Astrocyte (in vitro differentiated cells and primary cell): ENCODE data around the gene CAMK2N1. TPM values are rescaled to one million over a fixed set of nuclear protein-coding genes. Genes with fewer than 3 reads are reported as not detected.

Source experiments
- DNase-seq: peaks from one replicate; pipeline ENCODE4 v3.0.0-alpha.2; 2010; ENCODE audit warnings: low read depth
- FAIRE-seq: peaks from 2 replicates; lab custom pipeline; 2011; peaks lifted over from hg19 to GRCh38; lab: Jason Lieb, UNC
- H2AFZ ChIP-seq: 2 replicates; pipeline ENCODE4 v1.6.0; 2012; ENCODE audit warnings: low read depth, low read length, inconsistent platforms
- H3K27ac ChIP-seq: 2 replicates; pipeline ENCODE4 v1.5.1; 2011; ENCODE audit warnings: low read depth, low read length, inconsistent platforms
- H3K27me3 ChIP-seq: 2 replicates; pipeline ENCODE4 v1.6.0; 2011; ENCODE audit warnings: low read length, inconsistent platforms; ENCODE audit not compliant: insufficient read depth
- H3K36me3 ChIP-seq: 2 replicates; pipeline ENCODE4 v1.5.1; 2011; ENCODE audit warnings: low read length, inconsistent platforms; ENCODE audit not compliant: insufficient read depth
- H3K4me1 ChIP-seq: 2 replicates; pipeline ENCODE4 v1.5.1; 2011; ENCODE audit warnings: low read length, inconsistent platforms; ENCODE audit not compliant: insufficient read depth
- H3K4me2 ChIP-seq: 2 replicates; pipeline ENCODE4 v1.6.0; 2012; ENCODE audit warnings: low read length, inconsistent platforms
- H3K4me3 ChIP-seq: 2 replicates; pipeline ENCODE4 v1.5.1; 2011; ENCODE audit warnings: low read depth, mild to moderate bottlenecking, low read length, inconsistent platforms; ENCODE audit not compliant: insufficient read depth
- H3K79me2 ChIP-seq: 2 replicates; pipeline ENCODE4 v1.6.0; 2012; ENCODE audit warnings: mild to moderate bottlenecking, low read length, inconsistent platforms; ENCODE audit not compliant: insufficient read depth
- H3K9ac ChIP-seq: 2 replicates; pipeline ENCODE4 v1.6.0; 2012; ENCODE audit warnings: mild to moderate bottlenecking, low read length, inconsistent platforms
- H3K9me3 ChIP-seq: 2 replicates; pipeline ENCODE4 v1.5.1; 2012; ENCODE audit warnings: low read depth, mild to moderate bottlenecking, low read length, inconsistent platforms; ENCODE audit not compliant: insufficient read depth
- H4K20me1 ChIP-seq: 2 replicates; pipeline ENCODE4 v1.6.0; 2012; ENCODE audit warnings: low read length, inconsistent platforms; ENCODE audit not compliant: insufficient read depth
- H3K27ac Mint-ChIP-seq: one replicate; pipeline ENCODE4 v1.8.0; 2021; ENCODE audit warnings: mild to moderate bottlenecking, mixed read lengths; ENCODE audit not compliant: unreplicated experiment
- H3K27me3 Mint-ChIP-seq: one replicate; pipeline ENCODE4 v1.8.0; 2021; ENCODE audit warnings: low read depth, mixed read lengths; ENCODE audit not compliant: unreplicated experiment
- H3K36me3 Mint-ChIP-seq: one replicate; pipeline ENCODE4 v1.8.0; 2021; ENCODE audit warnings: low read depth, mixed read lengths; ENCODE audit not compliant: unreplicated experiment
- H3K4me1 Mint-ChIP-seq: one replicate; pipeline ENCODE4 v1.8.0; 2021; ENCODE audit warnings: low read depth, mixed read lengths; ENCODE audit not compliant: unreplicated experiment
- H3K4me3 Mint-ChIP-seq: one replicate; pipeline ENCODE4 v1.8.0; 2021; ENCODE audit warnings: mild to moderate bottlenecking, moderate library complexity, mixed read lengths; ENCODE audit not compliant: unreplicated experiment
- H3K9me3 Mint-ChIP-seq: one replicate; pipeline ENCODE4 v1.8.0; 2021; ENCODE audit warnings: mild to moderate bottlenecking, mixed read lengths; ENCODE audit not compliant: unreplicated experiment
- EZH2 ChIP-seq: IDR thresholded peaks from 2 replicates; pipeline ENCODE4 v1.6.1; 2012; ENCODE audit warnings: mild to moderate bottlenecking, low read length, inconsistent platforms; ENCODE audit not compliant: insufficient read depth
- total RNA-seq: library from RNA; stranded (reverse); gene quantifications from 2 replicates; pipeline ENCODE4 v1.2.1, GENCODE V29; 2021
- TF ChIP-seq, protein P1 (sequence below): IDR thresholded peaks from 2 replicates; pipeline ENCODE4 v1.5.1; 2011; ENCODE audit warnings: low read depth, mild to moderate bottlenecking, inconsistent platforms, low read length, moderate library complexity; ENCODE audit not compliant: insufficient read depth

CAMK2N1 gene
- total RNA-seq, 1 donor from 2014 or later = 18.9 TPM

DNA sequence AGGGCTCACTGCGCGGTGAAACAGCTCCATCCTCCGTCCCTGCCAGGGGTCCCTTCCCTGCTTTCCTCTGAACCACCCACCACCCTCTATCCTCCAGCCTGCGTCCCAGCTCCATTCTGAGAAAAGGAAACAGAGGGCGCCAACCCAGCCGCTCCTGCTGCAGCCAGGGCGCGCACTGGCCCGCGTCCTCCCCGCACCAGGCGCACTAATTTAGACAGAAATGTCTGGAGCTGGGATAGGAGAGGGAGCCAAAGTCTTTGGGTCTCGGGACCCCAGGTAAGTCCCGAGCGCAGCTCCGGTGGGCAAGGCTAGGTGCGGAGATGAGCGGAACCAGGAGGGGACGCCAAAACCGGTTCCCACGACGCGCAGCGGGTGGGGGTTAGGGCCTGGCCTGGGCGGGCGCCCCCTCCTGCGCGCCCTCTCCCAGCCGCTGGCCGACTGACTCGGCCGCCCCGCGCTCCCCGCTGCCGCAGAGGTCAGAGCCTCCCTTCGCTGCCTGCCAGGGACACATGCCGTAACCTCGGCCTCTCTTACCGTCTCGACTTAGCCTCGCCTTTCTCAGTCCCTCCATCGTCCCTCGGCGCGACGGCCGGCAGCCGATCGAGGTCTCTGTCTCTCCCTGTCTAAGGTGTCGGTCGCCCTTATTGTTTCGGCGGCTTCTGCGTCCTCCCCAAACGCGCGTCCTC lies 2.0 kb downstream of the CAMK2N1 start:
- no peaks in the 10 kb centered on the region for H3K36me3 ChIP-seq
- peak overlapping the region; percentile 92 for H3K4me3 ChIP-seq
- peak overlapping the region; percentile 75 for H3K27ac Mint-ChIP-seq
- H3K9ac ChIP-seq = peak overlapping the region; percentile 95
- H3K4me2 ChIP-seq = peak overlapping the region; percentile 100
- H3K4me3 Mint-ChIP-seq = peak overlapping the region; percentile 91
- DNase-seq (peak; percentile 39), FAIRE-seq (no peak)
- no peaks in the 10 kb centered on the region for H3K9me3 Mint-ChIP-seq
- H3K79me2 ChIP-seq = peaks cover 26% of the 10 kb centered on the region
- H3K4me1 Mint-ChIP-seq = peaks cover 30% of the 10 kb centered on the region
- no peaks in the 10 kb centered on the region for H3K27me3 ChIP-seq
- peak overlapping the region; percentile 45 for H3K27ac ChIP-seq
- peaks cover 23% of the 10 kb centered on the region for H3K4me1 ChIP-seq
- H3K27me3 Mint-ChIP-seq = peaks cover 23% of the 10 kb centered on the region
- H3K36me3 Mint-ChIP-seq = no peaks in the 10 kb centered on the region
- peak overlapping the region; percentile 69 for H2AFZ ChIP-seq
- no peak for TF ChIP-seq EZH2
- TF ChIP-seq, protein P1, sequence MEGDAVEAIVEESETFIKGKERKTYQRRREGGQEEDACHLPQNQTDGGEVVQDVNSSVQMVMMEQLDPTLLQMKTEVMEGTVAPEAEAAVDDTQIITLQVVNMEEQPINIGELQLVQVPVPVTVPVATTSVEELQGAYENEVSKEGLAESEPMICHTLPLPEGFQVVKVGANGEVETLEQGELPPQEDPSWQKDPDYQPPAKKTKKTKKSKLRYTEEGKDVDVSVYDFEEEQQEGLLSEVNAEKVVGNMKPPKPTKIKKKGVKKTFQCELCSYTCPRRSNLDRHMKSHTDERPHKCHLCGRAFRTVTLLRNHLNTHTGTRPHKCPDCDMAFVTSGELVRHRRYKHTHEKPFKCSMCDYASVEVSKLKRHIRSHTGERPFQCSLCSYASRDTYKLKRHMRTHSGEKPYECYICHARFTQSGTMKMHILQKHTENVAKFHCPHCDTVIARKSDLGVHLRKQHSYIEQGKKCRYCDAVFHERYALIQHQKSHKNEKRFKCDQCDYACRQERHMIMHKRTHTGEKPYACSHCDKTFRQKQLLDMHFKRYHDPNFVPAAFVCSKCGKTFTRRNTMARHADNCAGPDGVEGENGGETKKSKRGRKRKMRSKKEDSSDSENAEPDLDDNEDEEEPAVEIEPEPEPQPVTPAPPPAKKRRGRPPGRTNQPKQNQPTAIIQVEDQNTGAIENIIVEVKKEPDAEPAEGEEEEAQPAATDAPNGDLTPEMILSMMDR = no peak
- peaks cover 46% of the 10 kb centered on the region for H4K20me1 ChIP-seq
- H3K9me3 ChIP-seq = no peaks in the 10 kb centered on the region

DNA sequence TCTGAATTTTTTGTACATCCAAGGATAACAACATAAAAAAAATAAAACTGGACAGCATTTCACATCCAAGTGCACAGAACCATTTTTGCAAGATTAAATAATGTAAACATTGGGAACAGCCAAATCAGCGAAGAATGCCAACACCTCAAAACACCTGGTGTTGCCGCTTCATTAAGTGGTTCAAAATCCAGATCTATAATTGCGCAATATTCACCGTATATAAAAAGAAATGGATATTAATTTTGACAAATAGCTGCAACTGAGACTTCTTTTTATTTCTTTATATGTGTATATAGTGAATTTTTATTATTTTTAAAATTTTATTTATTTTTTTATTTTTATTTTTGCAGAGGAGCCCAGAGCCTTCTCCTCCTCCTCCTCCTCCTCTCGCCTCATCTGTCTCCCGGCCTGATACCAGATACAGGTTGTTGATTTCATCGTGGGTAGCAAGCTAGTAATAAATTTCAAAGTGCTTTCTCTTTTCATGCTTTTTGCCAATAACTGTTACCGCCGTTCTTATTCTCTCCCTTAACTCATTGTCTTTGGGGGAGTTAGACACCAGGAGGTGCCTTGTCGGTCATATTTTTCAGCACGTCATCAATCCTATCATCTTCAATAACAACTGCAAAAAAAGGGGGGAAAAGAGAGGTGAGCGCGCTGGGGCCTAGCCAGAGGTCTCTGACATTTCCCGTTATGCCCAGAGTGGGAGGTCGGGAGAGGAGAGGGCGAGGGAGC lies 2.7 kb downstream of the CAMK2N1 start:
- TF ChIP-seq, protein P1 = no peak
- TF ChIP-seq EZH2 = no peak
- H3K27ac ChIP-seq = no peak overlapping the region
- H3K36me3 Mint-ChIP-seq = no peaks in the 10 kb centered on the region
- no peak for DNase-seq
- H3K4me3 Mint-ChIP-seq = peak overlapping the region; percentile 91
- no peaks in the 10 kb centered on the region for H3K36me3 ChIP-seq
- peaks cover 16% of the 10 kb centered on the region for H3K27me3 Mint-ChIP-seq
- peaks cover 26% of the 10 kb centered on the region for H3K79me2 ChIP-seq
- no peak overlapping the region for H3K27ac Mint-ChIP-seq
- H2AFZ ChIP-seq = peak overlapping the region; percentile 69
- H3K4me2 ChIP-seq = peak overlapping the region; percentile 100
- H3K4me1 ChIP-seq = peaks cover 23% of the 10 kb centered on the region
- peaks cover 46% of the 10 kb centered on the region for H4K20me1 ChIP-seq
- H3K9me3 Mint-ChIP-seq = no peaks in the 10 kb centered on the region
- peak overlapping the region; percentile 92 for H3K4me3 ChIP-seq
- no peaks in the 10 kb centered on the region for H3K27me3 ChIP-seq
- peaks cover 30% of the 10 kb centered on the region for H3K4me1 Mint-ChIP-seq
- no peaks in the 10 kb centered on the region for H3K9me3 ChIP-seq
- FAIRE-seq = no peak
- H3K9ac ChIP-seq = peak overlapping the region; percentile 95
